GM20000 (cell line): ENCODE results near the gene NKX1-2.

Source experiments
- DNase-seq: peaks from one replicate; pipeline ENCODE4 v3.0.0; 2012; ENCODE audit warnings: low spot score
- CTCF ChIP-seq: IDR thresholded peaks from 2 replicates; pipeline ENCODE4 v1.5.1; 2012; ENCODE audit warnings: mild to moderate bottlenecking, control low read depth; ENCODE audit errors: extremely low read depth, missing control alignments

The NKX1-2 gene

GRCh38 chr10:124430077-124430476 is 19.8 kb downstream of the NKX1-2 start:
- no peak for DNase-seq
- TF ChIP-seq CTCF, result no peak

- DNase-seq, result no peak
- no peak for TF ChIP-seq CTCF
Observed at GRCh38 chr10:124429576-124429975, 20.3 kb downstream of the NKX1-2 start.

- no peak for TF ChIP-seq CTCF
- DNase-seq, result no peak
Observed at GRCh38 chr10:124428207-124428777, 21.5 kb downstream of the NKX1-2 start.

- no peak for DNase-seq
- TF ChIP-seq CTCF, result no peak
Observed at GRCh38 chr10:124425227-124425962, 24.4 kb downstream of the NKX1-2 start.

- TF ChIP-seq CTCF, result no peak
- DNase-seq, result no peak
Observed at GRCh38 chr10:124423813-124424212, 26.0 kb downstream of the NKX1-2 start.

GRCh38 chr10:124422742-124423141 is 27.1 kb downstream of the NKX1-2 start:
- no peak for DNase-seq
- TF ChIP-seq CTCF, result no peak

- DNase-seq, result no peak
- no peak for TF ChIP-seq CTCF
Observed at GRCh38 chr10:124420254-124420653, 29.6 kb downstream of the NKX1-2 start.
